ENCODE measurements around the gene RAP1GDS1. TPM values are rescaled to one million over a fixed set of nuclear protein-coding genes. Genes with fewer than 3 reads are reported as not detected.
A peak's percentile ranks its signal among the peaks of the same experiment; 100 is the strongest.
"Not testable (repeated sequence)": the region's sequence is repeated elsewhere in the genome, so short reads cannot be mapped to it uniquely, and the experiment has no call there.

Gene RAP1GDS1
- polyA plus RNA-seq, 4 donors: 21.7 to 37.5 (median 33.5) TPM

DNA sequence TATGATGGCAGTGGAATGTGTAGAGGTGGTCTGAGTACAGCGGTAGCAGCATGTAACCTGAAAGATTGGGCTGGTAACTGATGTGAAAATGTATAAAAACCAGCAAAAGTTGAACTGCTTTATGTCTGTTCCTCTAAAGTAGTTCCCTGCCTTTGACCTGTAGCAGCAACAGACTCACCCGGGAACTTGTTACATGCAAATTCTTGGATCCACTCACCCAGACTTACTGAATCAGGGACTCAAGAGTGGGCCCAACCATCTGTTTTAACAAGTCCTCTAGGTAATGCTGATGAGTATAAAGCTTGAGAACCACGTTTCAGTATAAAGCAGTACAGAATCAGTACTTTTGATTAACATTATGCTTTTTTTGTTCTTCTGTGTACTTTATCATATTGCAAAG lies 84.7 kb downstream of the RAP1GDS1 start:
- no peak for DNase-seq (ENCODE audit: low read depth in 4 of 4, low spot score in 3 of 4)

DNA sequence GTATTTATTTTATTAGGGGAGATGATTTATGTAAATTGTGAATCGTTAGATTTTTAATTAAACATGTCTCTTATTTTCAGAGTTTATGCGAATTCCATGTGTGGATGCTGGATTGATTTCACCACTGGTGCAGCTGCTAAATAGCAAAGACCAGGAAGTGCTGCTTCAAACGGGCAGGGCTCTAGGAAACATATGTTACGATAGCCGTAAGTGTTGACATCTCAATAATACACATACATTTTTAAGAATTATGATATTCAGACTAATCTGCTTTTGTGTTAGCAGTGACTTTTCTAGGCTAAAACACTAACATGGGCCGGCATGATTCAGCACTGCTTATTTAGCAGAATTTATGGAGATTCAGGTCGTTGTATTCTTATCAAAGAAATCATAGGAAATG lies 91.2 kb downstream of the RAP1GDS1 start:
- no peak for DNase-seq (ENCODE audit: low read depth in 4 of 4, low spot score in 3 of 4)

DNA sequence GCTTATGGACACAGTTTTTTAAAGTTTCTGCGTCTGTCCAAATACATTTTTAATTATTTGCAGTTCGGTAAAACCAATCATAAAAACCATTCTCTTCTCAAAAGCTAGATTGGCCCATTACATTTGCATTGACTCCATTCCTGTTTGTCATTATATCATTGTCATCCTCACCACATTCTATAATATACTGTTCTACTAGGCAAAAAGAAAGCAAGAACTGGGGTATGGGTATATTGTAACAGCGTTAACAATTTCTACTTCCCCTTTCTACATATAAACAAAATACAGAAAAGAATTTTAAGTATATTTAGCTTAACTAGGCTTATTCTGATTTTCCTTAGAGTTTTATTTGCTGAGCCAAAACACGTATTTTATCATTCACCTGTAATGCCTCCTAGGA lies 91.8 kb downstream of the RAP1GDS1 start:
- no peak for DNase-seq (ENCODE audit: low read depth in 4 of 4, low spot score in 3 of 4)

DNA sequence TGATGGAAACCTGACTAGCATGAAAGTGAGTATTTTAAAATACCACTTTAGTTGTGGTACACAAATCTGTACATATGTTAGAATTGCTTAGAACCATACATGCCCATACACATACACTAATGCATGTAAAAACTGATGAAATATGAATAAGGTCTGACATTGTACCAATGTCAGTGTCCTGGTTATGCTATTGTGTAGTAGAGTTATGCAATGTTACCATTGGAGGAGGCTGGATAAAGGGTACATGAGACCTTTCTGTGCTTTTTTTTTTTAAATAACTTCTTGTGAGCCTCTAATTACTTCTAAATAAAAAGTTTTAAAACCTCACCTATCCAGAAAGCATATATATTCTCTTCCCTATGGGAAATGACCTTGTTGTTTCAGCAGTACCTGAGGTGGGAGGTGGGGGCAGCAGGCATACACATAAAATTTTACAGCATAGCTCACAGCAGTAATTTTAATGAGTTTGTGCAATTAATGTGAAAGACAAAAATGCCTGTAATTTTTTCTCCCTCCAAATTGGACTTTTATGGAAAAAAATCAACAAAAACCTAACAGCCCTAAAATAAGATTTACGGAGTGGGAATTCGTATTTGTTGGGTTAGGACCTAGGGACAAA lies 97.6 kb downstream of the RAP1GDS1 start:
- no peak for DNase-seq (ENCODE audit: low read depth in 4 of 4, low spot score in 3 of 4)

DNA sequence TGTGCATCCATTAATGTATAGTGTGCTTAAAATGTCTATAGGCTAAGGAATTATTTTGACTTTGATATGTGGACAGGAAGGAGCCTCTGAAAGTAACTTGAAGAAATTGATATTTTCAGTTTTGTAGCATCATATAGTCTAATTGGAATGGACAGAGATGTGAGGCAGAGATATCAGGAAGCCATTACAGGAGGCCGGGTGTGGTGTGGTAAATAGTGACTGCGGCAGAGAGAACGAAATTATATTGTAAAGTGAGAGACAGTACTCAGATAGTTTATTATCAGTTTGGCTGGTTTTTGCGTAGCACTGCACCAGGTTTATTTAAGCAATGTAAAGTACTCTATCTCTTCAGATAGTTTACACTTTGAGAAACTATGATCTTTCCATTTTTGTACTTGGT lies 98.5 kb downstream of the RAP1GDS1 start:
- DNase-seq (ENCODE audit: low read depth in 4 of 4, low spot score in 3 of 4): no peak

DNA sequence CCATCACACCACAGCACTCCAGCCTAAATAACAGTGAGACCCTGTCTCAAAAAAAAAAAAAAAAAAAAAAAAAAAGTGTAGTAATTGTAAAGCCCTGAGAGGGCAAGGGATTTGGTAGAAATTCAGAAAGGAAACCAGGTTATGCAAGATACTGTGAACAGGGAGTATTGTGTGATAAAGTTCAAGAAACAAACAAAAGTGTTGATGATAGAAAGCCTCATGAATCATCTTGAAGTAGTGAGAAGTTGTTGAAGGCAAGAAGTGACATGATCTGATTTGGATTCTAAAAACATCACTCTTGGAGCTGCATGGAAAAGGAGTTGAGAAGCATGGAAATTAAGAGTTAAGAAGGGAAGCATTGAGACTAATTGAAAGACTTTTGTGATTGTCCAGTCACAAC lies 102.2 kb downstream of the RAP1GDS1 start:
- DNase-seq (ENCODE audit: low read depth in 4 of 4, low spot score in 3 of 4): no peak

DNA sequence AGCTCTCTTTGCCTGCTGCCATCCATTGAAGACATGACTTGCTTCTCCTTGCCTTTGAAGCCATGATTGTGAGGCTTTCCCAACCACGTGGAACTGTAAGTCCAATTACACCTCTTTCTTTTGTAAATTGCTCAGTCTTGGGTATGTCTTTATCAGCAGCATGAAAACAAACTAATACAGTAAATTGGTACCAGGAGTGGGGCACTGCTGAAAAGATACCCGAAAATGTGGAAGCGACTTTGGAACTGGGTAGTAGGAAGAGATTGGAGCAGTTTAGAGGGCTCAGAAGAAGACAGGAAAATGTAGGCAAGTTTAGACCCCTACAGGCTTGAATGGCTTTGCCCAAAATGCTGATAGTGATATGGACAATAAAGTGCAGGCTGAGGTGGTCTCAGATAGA lies 105.1 kb downstream of the RAP1GDS1 start:
- not testable (repeated sequence) for DNase-seq (ENCODE audit: low read depth in 4 of 4, low spot score in 3 of 4)

DNA sequence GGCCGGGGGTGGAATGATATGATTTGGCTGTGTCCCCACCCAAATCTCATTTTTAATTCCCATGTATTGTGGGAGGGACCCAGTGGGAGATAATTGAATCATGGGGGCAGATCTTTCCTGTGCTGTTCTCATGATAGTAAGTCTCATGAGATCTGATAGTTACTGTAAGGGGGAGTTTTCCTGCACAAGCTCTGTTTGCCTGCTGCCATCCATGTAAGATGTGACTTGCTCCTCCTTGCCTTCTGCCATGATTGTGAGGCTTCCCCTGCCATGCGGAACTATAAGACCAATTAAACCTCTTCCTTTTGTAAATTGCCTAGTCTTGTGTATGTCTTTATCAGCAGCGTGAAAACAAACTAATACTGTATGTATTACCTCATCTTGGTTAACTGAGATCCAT lies 106.8 kb downstream of the RAP1GDS1 start:
- not testable (repeated sequence) for DNase-seq (ENCODE audit: low read depth in 4 of 4, low spot score in 3 of 4)

DNA sequence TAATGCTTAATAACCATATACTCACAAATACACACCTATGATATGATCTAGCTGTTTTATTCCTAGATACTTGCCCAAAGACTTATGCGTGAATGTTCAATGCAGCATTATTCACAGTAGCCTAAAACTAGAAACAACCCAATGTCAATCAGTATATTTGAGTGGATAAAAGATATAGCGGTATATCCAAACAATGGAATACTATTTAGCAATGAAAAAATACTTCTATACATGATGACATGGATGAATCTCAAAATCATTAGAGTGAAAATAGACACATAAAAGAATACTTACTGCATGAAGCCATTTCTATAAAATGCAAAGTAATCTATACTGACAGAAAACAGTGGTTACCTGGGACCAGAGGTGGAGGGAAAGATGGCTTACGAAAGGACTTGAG lies 108.1 kb downstream of the RAP1GDS1 start:
- no peak for DNase-seq (ENCODE audit: low read depth in 4 of 4, low spot score in 3 of 4)

DNA sequence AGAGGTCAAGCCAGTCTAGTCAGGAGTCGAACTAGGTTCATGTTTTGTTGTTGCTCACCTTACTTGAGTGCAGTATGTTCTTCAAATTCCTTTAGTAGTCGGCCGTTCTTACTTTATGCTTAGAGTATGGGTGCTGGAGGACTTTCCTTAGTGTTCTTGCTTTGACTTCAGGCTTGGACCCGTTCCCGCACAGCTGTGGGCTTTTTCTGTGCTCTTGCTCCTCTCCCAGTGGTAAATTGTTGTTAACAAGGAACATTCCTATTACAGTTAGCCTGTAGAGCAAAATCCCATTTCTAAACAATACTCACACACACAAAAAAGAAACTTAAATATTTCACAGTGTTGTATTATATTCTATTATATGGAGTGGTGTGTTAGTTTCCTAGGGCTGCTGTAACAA lies 113.5 kb downstream of the RAP1GDS1 start:
- DNase-seq (ENCODE audit: low read depth in 4 of 4, low spot score in 3 of 4): no peak

DNA sequence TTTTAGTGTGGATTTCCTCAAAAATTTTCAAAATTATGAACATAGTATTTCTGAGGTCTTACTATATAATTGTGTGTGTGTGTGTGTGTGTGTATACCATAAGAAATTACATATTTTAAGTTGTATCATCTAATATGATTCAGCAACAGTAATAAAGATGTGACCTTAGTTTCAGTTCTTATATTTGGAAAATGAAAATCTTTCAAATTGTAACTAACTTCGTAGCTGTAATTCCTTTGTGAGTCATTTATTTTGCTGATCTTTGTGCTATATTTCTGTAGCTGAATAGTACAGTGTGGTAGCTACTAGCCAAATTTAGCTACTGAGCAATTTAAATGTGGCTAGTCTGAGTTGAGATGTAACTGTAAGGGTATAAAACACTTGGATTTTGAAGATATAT lies 116.4 kb downstream of the RAP1GDS1 start:
- DNase-seq (ENCODE audit: low read depth in 4 of 4, low spot score in 3 of 4): no peak

DNA sequence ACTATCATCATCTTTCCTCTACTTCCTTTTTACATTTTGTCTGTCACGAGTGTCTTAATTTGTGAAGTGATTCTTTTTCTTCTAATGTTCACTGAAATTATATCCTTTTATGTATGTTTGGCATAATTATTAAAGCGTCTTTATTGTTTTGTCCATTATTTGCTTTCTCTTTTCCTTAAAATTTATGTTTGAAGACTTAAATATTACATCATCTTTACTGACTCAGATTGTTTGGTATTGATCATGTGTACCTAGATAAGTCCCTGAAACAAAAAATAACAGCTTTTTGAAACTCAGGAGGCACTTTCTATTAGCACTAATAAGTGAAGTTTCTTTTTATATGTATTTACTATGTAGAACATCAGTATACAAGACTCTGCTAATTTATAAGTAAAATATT lies 120.1 kb downstream of the RAP1GDS1 start:
- no peak for DNase-seq (ENCODE audit: low read depth in 4 of 4, low spot score in 3 of 4)

DNA sequence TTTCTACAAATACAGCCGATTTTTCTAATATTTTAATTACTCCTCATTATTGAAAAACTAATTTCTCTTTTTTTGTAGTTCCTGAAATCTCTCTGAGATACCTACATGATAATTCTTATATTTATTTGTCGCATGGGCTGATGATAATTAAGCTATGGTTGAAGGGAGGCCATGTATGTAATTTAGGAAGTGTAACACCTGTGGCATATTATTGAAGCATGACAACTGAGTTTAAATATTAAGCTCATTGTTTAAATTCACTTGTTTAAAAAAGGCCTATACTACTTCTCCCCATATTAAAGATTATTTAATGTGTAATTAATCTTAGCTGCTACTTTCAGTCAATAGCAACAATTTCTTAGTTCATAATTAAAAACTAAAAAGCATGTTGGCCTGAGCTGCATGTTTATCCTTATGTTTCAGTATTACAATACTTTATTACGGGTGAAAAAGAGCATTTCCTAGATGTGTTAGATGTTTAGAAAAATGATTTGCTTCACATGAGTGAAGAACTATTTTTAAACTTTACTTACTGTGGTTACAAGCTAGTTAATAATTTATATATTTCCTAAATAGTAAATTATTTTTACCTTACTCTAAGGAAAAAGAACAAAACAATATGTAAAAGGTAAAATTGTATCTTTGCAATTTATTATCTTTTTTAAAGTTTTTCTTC lies 122.4 kb downstream of the RAP1GDS1 start:
- no peak for DNase-seq (ENCODE audit: low read depth in 4 of 4, low spot score in 3 of 4)

DNA sequence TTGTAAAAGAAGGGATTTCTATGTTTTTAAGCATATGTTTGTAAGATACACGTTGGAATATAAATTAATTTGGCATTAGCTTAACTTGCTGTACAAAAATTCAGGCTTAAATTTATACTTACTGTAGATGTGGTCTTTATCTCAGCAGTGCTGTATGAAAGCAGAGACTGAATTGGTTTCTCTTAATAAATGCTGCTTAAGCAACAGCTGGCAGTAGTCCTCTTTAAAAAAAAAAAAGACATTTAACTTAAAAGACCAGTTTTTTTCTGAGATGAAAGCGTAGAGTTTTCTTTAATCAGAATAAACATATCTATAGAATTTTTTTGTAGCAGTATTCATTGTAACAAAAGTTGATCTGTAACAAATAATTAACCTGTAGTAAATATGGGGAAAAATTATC lies 124.6 kb downstream of the RAP1GDS1 start:
- no peak for DNase-seq (ENCODE audit: low read depth in 4 of 4, low spot score in 3 of 4)

DNA sequence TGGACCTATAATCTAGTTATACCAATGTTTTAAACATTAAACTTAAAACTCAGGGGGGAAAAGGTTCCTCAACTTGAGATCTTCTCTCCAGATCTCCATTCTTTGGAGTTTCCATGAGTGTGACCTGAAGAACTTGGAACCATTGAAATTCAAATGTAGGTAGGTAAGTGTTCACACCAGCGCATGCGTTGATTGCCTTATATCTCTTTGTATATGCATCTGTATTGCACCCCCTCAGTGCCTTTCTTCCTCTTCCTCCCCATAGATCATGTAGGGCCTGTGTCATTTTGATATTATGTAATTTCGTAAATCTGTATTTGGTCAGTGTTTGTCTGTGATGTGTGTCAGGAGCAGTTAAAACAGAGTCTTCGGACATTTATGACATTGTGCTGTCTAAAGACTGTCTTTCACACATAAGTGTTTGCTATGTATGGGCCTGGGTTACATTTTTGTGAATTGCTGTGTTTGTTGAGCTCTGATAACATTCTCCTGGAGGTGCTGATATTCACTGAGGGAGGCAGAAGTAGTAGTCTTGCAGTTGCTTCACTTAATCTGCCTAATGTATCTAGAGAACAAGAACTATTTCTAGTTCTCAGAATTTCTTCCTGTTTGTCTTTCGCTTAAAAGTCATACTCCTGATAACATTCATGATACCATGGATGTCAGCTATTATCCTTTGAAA lies 126.3 kb downstream of the RAP1GDS1 start:
- no peak for DNase-seq (ENCODE audit: low read depth in 4 of 4, low spot score in 3 of 4)

DNA sequence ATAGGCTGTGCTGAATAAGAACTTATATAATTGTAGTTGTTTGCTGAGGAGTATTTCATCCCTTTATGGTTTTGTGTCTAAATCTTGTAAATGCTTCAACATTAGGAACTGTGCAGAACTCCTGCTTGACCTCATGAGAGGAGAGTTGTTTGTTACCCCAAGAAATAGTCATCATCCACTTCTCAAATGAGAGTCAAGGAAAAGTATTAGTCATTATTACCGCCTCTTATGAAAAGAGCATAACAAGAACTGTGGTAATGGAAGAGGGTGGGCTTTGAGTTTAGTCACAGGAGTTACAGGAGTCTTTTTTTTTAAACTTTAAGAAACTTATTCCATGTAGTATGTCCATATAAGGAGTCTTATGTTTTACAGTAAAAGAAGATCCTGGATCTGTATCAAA lies 132.9 kb downstream of the RAP1GDS1 start:
- no peak for DNase-seq (ENCODE audit: low read depth in 4 of 4, low spot score in 3 of 4)

DNA sequence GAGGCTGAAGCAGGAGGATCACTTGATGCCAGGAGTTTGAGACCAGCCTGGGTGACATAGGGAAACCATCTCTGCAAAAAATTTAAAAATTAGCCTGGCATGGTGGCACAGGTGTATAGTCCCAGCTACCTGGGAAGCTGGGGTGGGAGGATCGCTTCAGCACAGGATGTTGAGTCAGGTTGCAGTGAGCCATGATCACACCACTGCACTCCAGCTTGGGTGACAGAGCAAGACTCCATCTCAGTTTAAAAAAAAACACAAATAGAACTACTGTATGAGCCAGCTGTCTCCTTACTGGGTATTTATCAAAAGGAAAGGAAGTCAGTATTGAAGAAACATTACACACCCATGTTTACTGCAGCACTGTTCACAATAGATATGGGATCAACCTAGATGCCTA lies 138.7 kb downstream of the RAP1GDS1 start:
- no peak for DNase-seq (ENCODE audit: low read depth in 4 of 4, low spot score in 3 of 4)

DNA sequence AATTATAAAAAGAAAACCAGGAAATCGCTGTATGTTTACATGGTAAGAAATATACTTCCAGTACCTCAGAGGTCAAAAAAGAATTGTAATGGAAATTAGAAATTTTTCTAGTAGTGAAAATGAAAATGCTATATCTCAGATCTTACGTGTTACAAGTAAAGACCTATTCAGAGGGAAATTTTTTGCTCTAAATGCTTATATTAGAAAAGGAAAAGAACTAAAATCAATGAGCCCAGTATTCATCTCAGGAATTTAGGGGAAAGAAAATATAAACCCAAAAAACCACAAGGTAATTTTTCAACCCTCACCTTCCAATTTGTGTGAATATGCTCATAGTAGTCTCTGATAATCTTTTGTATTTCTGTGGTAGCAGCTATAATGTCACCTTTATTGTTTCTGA lies 145.6 kb downstream of the RAP1GDS1 start:
- no peak for DNase-seq (ENCODE audit: low read depth in 4 of 4, low spot score in 3 of 4)

DNA sequence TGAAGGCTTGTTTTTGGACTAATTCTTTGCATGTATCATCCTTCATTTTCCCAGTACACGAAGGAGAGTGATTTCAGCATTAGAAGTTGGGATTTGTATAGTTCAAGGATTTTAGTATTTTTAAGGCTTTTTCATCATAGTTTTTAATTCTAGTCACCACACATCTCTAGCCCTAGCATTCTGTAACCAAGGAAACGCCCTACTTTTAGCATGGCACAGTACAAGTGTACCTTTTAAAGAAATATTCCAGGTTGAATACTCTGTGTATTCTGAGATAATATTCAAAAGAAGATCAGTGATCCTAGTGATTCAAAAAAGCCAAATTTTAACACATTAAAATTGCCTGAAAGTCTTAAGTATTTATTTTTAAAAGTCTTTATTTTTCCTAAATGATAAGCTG lies 150.5 kb downstream of the RAP1GDS1 start:
- no peak for DNase-seq (ENCODE audit: low read depth in 4 of 4, low spot score in 3 of 4)

DNA sequence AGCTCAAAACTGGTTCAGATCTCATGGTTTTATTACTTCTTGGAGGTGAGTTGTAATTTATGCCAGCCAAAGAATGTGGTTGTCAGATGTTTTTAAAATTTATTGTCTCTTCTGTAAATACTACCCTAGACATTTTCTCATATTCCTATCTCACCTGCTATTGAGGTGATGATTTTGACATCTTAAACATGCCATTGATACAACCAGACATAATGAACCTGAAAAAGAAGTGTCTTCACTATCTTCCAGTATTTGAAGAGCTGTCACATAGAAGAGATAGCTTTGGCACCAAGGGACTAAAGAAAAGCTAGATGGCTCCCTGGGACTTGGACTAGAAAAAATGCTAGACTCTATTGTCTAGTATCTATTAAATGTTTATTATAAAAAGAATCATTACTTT lies 155.7 kb downstream of the RAP1GDS1 start:
- no peak for DNase-seq (ENCODE audit: low read depth in 4 of 4, low spot score in 3 of 4)

DNA sequence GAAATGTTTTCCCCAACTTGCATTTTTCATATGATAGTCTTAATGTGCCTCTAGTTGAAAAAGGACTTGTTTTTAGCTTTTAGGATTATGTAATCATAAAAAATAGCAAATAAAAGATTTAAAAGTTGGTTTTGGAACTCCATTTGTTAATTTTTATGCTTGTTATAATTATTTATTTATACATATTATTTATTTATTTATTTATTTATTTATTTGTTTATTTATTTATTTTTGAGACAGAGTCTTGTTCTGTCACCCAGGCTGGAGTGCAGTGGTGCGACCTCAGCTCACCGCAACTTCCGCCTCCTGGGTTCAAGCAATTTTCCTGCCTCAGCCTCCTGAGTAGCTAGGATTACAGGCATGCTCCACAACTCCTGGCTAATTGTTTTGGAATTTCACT lies 159.0 kb downstream of the RAP1GDS1 start:
- not testable (repeated sequence) for DNase-seq (ENCODE audit: low read depth in 4 of 4, low spot score in 3 of 4)

DNA sequence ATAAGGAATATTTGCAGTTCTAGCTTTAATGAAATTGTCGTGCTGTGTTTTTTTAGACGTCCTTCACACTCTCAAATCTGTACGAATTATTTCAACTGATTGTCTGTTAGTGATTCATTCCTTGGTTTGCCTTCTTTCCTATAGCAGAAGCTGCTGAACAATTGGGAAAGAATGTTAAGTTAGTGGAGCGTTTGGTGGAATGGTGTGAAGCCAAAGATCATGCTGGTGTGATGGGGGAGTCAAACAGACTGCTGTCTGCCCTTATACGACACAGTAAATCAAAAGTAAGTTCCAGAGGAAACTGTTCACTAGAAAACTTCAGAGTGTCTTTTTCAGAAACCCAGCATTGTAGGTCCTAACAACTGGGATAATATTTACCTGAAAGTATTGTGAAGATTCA lies 159.9 kb downstream of the RAP1GDS1 start:
- peak in 1 of 4 donors; percentile 11 for DNase-seq (ENCODE audit: low read depth in 4 of 4, low spot score in 3 of 4)

Data from left renal pelvis (tissue), 4 donors.